Right lobe of liver (tissue), 6 donors: Measurements from ENCODE around the gene MTIF3. TPM values are rescaled to one million over a fixed set of nuclear protein-coding genes. Genes with fewer than 3 reads are reported as not detected.

Source experiments
- ATAC-seq, 4 donors: fragments of 200-7000 bp; cut with Tn5 transposase; one replicate each; pipeline ENCODE4 v1.9.1; 2020; ENCODE audit warnings: mild to moderate bottlenecking in 4 of 4, moderate library complexity in 4 of 4
- DNase-seq, 3 donors: peaks; one replicate each; pipeline ENCODE4 v3.0.0-alpha.2; 2020
- H3K27ac ChIP-seq, 3 donors: fragments of 200-600 bp; one replicate each; pipeline ENCODE4 v1.8.0; 2022
- H3K27me3 ChIP-seq, 2 donors: fragments of 200-600 bp; one replicate each; pipeline ENCODE4 v1.8.0; 2022
- H3K36me3 ChIP-seq, 4 donors: fragments of 200-600 bp; sonication (generic) in 1 of 4; one replicate each; pipeline versions ENCODE4 v1.5.1 to v1.8.0; 2017 to 2022; ENCODE audit warnings: control low read depth in 1 of 4
- H3K4me1 ChIP-seq, 4 donors: fragments of 200-600 bp; sonication (generic) in 1 of 4; one replicate each; pipeline versions ENCODE4 v1.5.1 to v1.8.0; 2017 to 2022; ENCODE audit warnings: control low read depth in 1 of 4
- H3K4me3 ChIP-seq, 3 donors: fragments of 200-600 bp; one replicate each; pipeline ENCODE4 v1.8.0; 2022
- H3K9me3 ChIP-seq, 4 donors: fragments of 200-600 bp; sonication (generic) in 1 of 4; one replicate each; pipeline versions ENCODE4 v1.5.1 to v1.8.0; 2017 to 2022; ENCODE audit warnings: control low read depth in 1 of 4
- CTCF ChIP-seq, 4 donors: fragments of 200-600 bp in 3 of 4; fragments of 450-650 bp in 1 of 4; IDR thresholded peaks; one replicate each; pipeline versions ENCODE4 v1.5.1 to v1.8.0; 2016 to 2022; ENCODE audit warnings: antibody characterized with exemption in 4 of 4, mild to moderate bottlenecking in 2 of 4
- POLR2A ChIP-seq: fragments of 450-650 bp; IDR thresholded peaks from one replicate; pipeline ENCODE4 v1.6.1; 2017; ENCODE audit warnings: antibody characterized with exemption, mild to moderate bottlenecking
- WGBS: methylation state at CpG from one replicate; pipeline ENCODE4 v1.1.6; 2018; ENCODE audit warnings: low coverage, low lambda C conversion rate; ENCODE audit not compliant: insufficient coverage; ENCODE audit errors: missing lambda C conversion rate; 5-methylcytosine and 5-hydroxymethylcytosine counted together
- intact Hi-C, 2 donors: fragments of 100-400 bp; cut with DNase I; formaldehyde crosslinking; loops; one replicate each; pipeline versions ENCODE4 v1.11.2 to v1.14.1; 2022
- total RNA-seq, 6 experiments: library from RNA; depleted of rRNA in 2 of 6; stranded (reverse); fragments of >200 nt in 2 of 6; fragmentation: NEBNext Ultra II Directional in 3 of 6; extraction: Animal tissue kit (Norgen Biotek cat#: 25700) in 3 of 6; gene quantifications; one replicate each; pipeline versions ENCODE4 v1.1.0 to v1.2.4, GENCODE V29; 2016 to 2023
- donor health status: DM: no; HTN: yes; CAD: no.
- donor health status: DM: no; HTN: no; CAD: no.
- donor health status: DM: no; HTN: no; CAD: no.
- donor health status: DM: no; HTN: yes; CAD: no.
- donor health status: DM: no; HTN: yes; CAD: no.

MTIF3 gene
- total RNA-seq, 6 experiments from 2014 or later, result 26.5 to 46.0 (median 32.0) TPM

GRCh38 chr13:27421101-27421871 lies 29.1 kb downstream of the MTIF3 start:
- TF ChIP-seq CTCF (IDR thresholded peaks at IDR 0.05) (no peak), POLR2A (no peak)
- intact Hi-C loops, result no loop called here
- ATAC-seq (no peak), DNase-seq (no peak)
- Histone ChIP-seq H3K27me3 (no peaks in the 10 kb centered on the region), H3K4me1 (peaks cover 0 to 11% (median under 1%) of the 10 kb centered on the region in 4 donors), H3K4me3 (no peak overlapping the region), H3K9me3 (no peaks in the 10 kb centered on the region), H3K36me3 (no peaks in the 10 kb centered on the region), H3K27ac (no peak overlapping the region)
- 80% methylated on average over 8 of the region's 8 CpGs for WGBS

- intact Hi-C loops, result no loop called here
- DNase-seq (no peak), ATAC-seq (no peak)
- Histone ChIP-seq H3K36me3 (no peaks in the 10 kb centered on the region), H3K27me3 (no peaks in the 10 kb centered on the region), H3K4me3 (no peak overlapping the region), H3K4me1 (no peaks in the 10 kb centered on the region), H3K27ac (no peak overlapping the region), H3K9me3 (no peaks in the 10 kb centered on the region)
- TF ChIP-seq POLR2A (no peak), CTCF (IDR thresholded peaks at IDR 0.05) (no peak)
- WGBS, result 20% methylated on average over 1 of the region's 1 CpG
These were observed 31.0 kb downstream of the MTIF3 start for GRCh38 chr13:27419328-27419727.

GRCh38 chr13:27415116-27415515 lies 35.2 kb downstream of the MTIF3 start:
- Histone ChIP-seq H3K27me3 (no peaks in the 10 kb centered on the region), H3K27ac (no peak overlapping the region), H3K4me1 (no peaks in the 10 kb centered on the region), H3K4me3 (no peak overlapping the region), H3K36me3 (no peaks in the 10 kb centered on the region), H3K9me3 (no peaks in the 10 kb centered on the region)
- ATAC-seq (no peak), DNase-seq (no peak)
- no peak for TF ChIP-seq CTCF (IDR thresholded peaks at IDR 0.05)
- no peak for TF ChIP-seq POLR2A
- WGBS, result 57% methylated on average over 1 of the region's 1 CpG
- intact Hi-C loops, result no loop called here

GRCh38 chr13:27411341-27411740 lies 39.0 kb downstream of the MTIF3 start:
- ATAC-seq (no peak), DNase-seq (no peak)
- TF ChIP-seq CTCF (IDR thresholded peaks at IDR 0.05), result no peak
- TF ChIP-seq POLR2A, result no peak
- no peaks in the 10 kb centered on the region for H3K36me3 ChIP-seq
- 67% methylated on average over 3 of the region's 3 CpGs for WGBS
- intact Hi-C loops, result no loop called here
- H3K4me1 ChIP-seq, result peaks cover 0 to 6% (median 0%) of the 10 kb centered on the region in 4 donors
- H3K9me3 ChIP-seq, result no peaks in the 10 kb centered on the region
- H3K27ac ChIP-seq, result no peak overlapping the region
- H3K27me3 ChIP-seq, result no peaks in the 10 kb centered on the region
- no peak overlapping the region for H3K4me3 ChIP-seq
